OCI-LY7 (cell line): ENCODE data around the gene CCBE1. TPM values are rescaled to one million over a fixed set of nuclear protein-coding genes. Genes with fewer than 3 reads are reported as not detected.
A peak's percentile ranks its signal among the peaks of the same experiment; 100 is the strongest.

Experiments
- BruUV-seq: library from RNA; stranded (reverse); fragments of 400-500 nt; replicated peaks from 2 replicates; lab custom pipeline; 2021; lab: Mats Ljungman, UMichigan
- CTCF ChIA-PET: fragments of 300-600 bp; sonication (Branson Sonifier 250); formaldehyde crosslinking; loops from one replicate; lab custom pipeline; 2022; ENCODE audit warnings: antibody characterized with exemption; ENCODE audit not compliant: unreplicated experiment; lab: Charles Lee
- POLR2A ChIA-PET: fragments of 300-600 bp; sonication (Branson Sonifier 250); formaldehyde crosslinking; loops from one replicate; lab custom pipeline; 2022; ENCODE audit warnings: antibody characterized with exemption; lab: Charles Lee
- DNase-seq: peaks from one replicate; pipeline ENCODE4 v3.0.0-alpha.2; 2015; ENCODE audit warnings: low spot score
- H2AFZ ChIP-seq: fragments of 200-600 bp; sonication (generic), shearing (Covaris generic); 2 replicates; pipeline ENCODE4 v1.6.1; 2014; ENCODE audit warnings: mild to moderate bottlenecking, antibody characterized with exemption, low read length, moderate library complexity
- H3K27ac ChIP-seq: fragments of 200-600 bp; sonication (generic); 2 replicates; pipeline ENCODE4 v1.5.1; 2014; ENCODE audit warnings: mixed run types, low read depth, mild to moderate bottlenecking, moderate library complexity, low read length, inconsistent platforms; ENCODE audit not compliant: poor library complexity, severe bottlenecking
- H3K36me3 ChIP-seq: fragments of 200-600 bp; sonication (generic); 2 replicates; pipeline ENCODE4 v1.6.1; 2014; ENCODE audit warnings: mild to moderate bottlenecking, antibody characterized with exemption, low read length, moderate library complexity, mixed read lengths; ENCODE audit not compliant: insufficient read depth
- H3K4me1 ChIP-seq: fragments of 200-600 bp; sonication (generic); 2 replicates; pipeline ENCODE4 v1.5.1; 2014; ENCODE audit warnings: mild to moderate bottlenecking, low read length; ENCODE audit not compliant: insufficient read depth, poor library complexity, severe bottlenecking
- H3K4me2 ChIP-seq: fragments of 200-600 bp; sonication (generic); 2 replicates; pipeline ENCODE4 v1.6.1; 2014; ENCODE audit warnings: mild to moderate bottlenecking, low read length
- H3K4me3 ChIP-seq: fragments of 200-600 bp; sonication (generic); 2 replicates; pipeline ENCODE4 v1.5.1; 2014; ENCODE audit warnings: mild to moderate bottlenecking, low read depth, low read length; ENCODE audit not compliant: poor library complexity, severe bottlenecking
- H3K79me2 ChIP-seq: fragments of 200-600 bp; sonication (generic); 2 replicates; pipeline ENCODE4 v1.6.1; 2016; ENCODE audit warnings: low read depth, mild to moderate bottlenecking, low read length, moderate library complexity, mixed read lengths; ENCODE audit not compliant: insufficient read depth
- H3K9me2 ChIP-seq: fragments of 200-600 bp; sonication (generic); 2 replicates; pipeline ENCODE4 v1.6.1; 2016; ENCODE audit warnings: mild to moderate bottlenecking, low read length, mixed read lengths; ENCODE audit not compliant: insufficient read depth
- H3K9me3 ChIP-seq: fragments of 200-600 bp; sonication (generic); 2 replicates; pipeline ENCODE4 v1.6.1; 2014; ENCODE audit warnings: mild to moderate bottlenecking, mixed run types, low read length, mixed read lengths
- H4K20me1 ChIP-seq: fragments of 200-600 bp; sonication (generic); 2 replicates; pipeline ENCODE4 v1.6.1; 2014; ENCODE audit warnings: mild to moderate bottlenecking, antibody characterized with exemption, low read length, moderate library complexity, mixed read lengths; ENCODE audit not compliant: insufficient read depth
- CTCF ChIP-seq: fragments of 200-600 bp; sonication (generic); conservative IDR thresholded peaks from 2 replicates; pipeline ENCODE4 v1.5.1; 2014; ENCODE audit warnings: mild to moderate bottlenecking, antibody characterized with exemption, low read length, moderate library complexity, mixed read lengths
- EZH2phosphoT487 ChIP-seq: fragments of 200-600 bp; sonication (generic); IDR thresholded peaks from 2 replicates; pipeline ENCODE4 v1.6.1; 2018; ENCODE audit warnings: low read depth, borderline replicate concordance, mild to moderate bottlenecking, mixed run types, antibody characterized with exemption, low read length, moderate library complexity, mixed read lengths
- intact Hi-C: fragments of 100-400 bp; cut with micrococcal nuclease; formaldehyde crosslinking; loops from one replicate; pipeline ENCODE4 v1.10.0; 2022; ENCODE audit not compliant: unreplicated experiment
- total RNA-seq, 2 experiments: library from RNA; depleted of rRNA in 1 of 2; stranded (reverse); fragments of >200 nt in 1 of 2; shearing (Covaris generic) in 1 of 2; gene quantifications; 2 replicates each; pipeline ENCODE4 v1.2.3, GENCODE V29; 2014 to 2022

CCBE1 gene
- total RNA-seq, 2 experiments from 2014 or later = 0.16 to 0.70 TPM

GRCh38 chr18:59631583-59632181 is 65.5 kb downstream of the CCBE1 start:
- Histone ChIP-seq H4K20me1 (no peaks in the 10 kb centered on the region), H2AFZ (no peak overlapping the region), H3K4me3 (no peak overlapping the region), H3K27ac (no peak overlapping the region), H3K79me2 (no peaks in the 10 kb centered on the region), H3K4me1 (no peaks in the 10 kb centered on the region), H3K9me2 (no peaks in the 10 kb centered on the region), H3K4me2 (no peak overlapping the region), H3K9me3 (no peaks in the 10 kb centered on the region), H3K36me3 (no peaks in the 10 kb centered on the region)
- DNase-seq = peak; percentile 2
- ChIA-PET CTCF (no interaction called here), POLR2A (interaction anchor here (0.7 kb wide), 1 partner anchor 13 kb away, joined by 3 read pairs; no protein-coding TSS in a partner anchor)
- BruUV-seq = no TSS peak
- intact Hi-C loops = loop anchor here (5.0 kb wide), 1 partner anchor 366 kb away; no protein-coding TSS in a partner anchor
- TF ChIP-seq EZH2phosphoT487 = no peak
- TF ChIP-seq CTCF = peak; percentile 73

GRCh38 chr18:59629894-59630293 is 67.3 kb downstream of the CCBE1 start:
- H3K36me3 ChIP-seq = no peaks in the 10 kb centered on the region
- no peaks in the 10 kb centered on the region for H3K4me1 ChIP-seq
- no peaks in the 10 kb centered on the region for H3K9me2 ChIP-seq
- no peaks in the 10 kb centered on the region for H3K79me2 ChIP-seq
- H3K27ac ChIP-seq = no peak overlapping the region
- no peaks in the 10 kb centered on the region for H4K20me1 ChIP-seq
- H2AFZ ChIP-seq = no peak overlapping the region
- POLR2A ChIA-PET = no interaction called here
- no peak overlapping the region for H3K4me2 ChIP-seq
- TF ChIP-seq EZH2phosphoT487 = no peak
- no peak for TF ChIP-seq CTCF
- intact Hi-C loops = loop anchor here (5.0 kb wide), 1 partner anchor 367 kb away; no protein-coding TSS in a partner anchor
- H3K4me3 ChIP-seq = no peak overlapping the region
- BruUV-seq = no TSS peak
- DNase-seq = no peak
- CTCF ChIA-PET = no interaction called here
- H3K9me3 ChIP-seq = no peaks in the 10 kb centered on the region

- Histone ChIP-seq H3K36me3 (no peaks in the 10 kb centered on the region), H3K27ac (no peak overlapping the region), H3K9me3 (no peaks in the 10 kb centered on the region), H3K4me1 (no peaks in the 10 kb centered on the region), H2AFZ (no peak overlapping the region), H3K9me2 (no peaks in the 10 kb centered on the region), H3K4me2 (no peak overlapping the region), H3K79me2 (no peaks in the 10 kb centered on the region), H3K4me3 (no peak overlapping the region), H4K20me1 (no peaks in the 10 kb centered on the region)
- TF ChIP-seq EZH2phosphoT487 = no peak
- TF ChIP-seq CTCF = no peak
- no peak for DNase-seq
- ChIA-PET POLR2A (no interaction called here), CTCF (no interaction called here)
- intact Hi-C loops = no loop called here
- no TSS peak for BruUV-seq
Observed at GRCh38 chr18:59628995-59629394, 68.2 kb downstream of the CCBE1 start.
